ENCODE measurements around the gene AMIGO1.
A peak's percentile ranks its signal among the peaks of the same experiment; 100 is the strongest.

The AMIGO1 gene

GRCh38 chr1:109509176-109510134 is at the start of gene AMIGO1:
Gene AMIGO1 (minus strand): TSS chr1:109509727. CDS start chr1:109508912, 815 bp downstream.
- DNase-seq (ENCODE audit: low read depth), result peak; percentile 59

GRCh38 chr1:109557520-109557919 is 48.0 kb upstream of the AMIGO1 start:
- no peak for DNase-seq (ENCODE audit: low read depth)

GRCh38 chr1:109556563-109556962 is 47.0 kb upstream of the AMIGO1 start:
- DNase-seq (ENCODE audit: low read depth), result no peak

- peak; percentile 94 for DNase-seq (ENCODE audit: low read depth)
These were observed 39.1 kb upstream of the AMIGO1 start, which contains the start of gene GNAI3 for GRCh38 chr1:109548321-109549267. Gene GNAI3 (plus strand): TSS chr1:109548615. CDS start chr1:109548721, 106 bp downstream.

- no peak for DNase-seq (ENCODE audit: low read depth)
These were observed 38.2 kb upstream of the AMIGO1 start for GRCh38 chr1:109547463-109548320.

GRCh38 chr1:109546311-109547109 is 37.0 kb upstream of the AMIGO1 start:
- peak; percentile 81 for DNase-seq (ENCODE audit: low read depth)

GRCh38 chr1:109543988-109544735 is 34.6 kb upstream of the AMIGO1 start:
- DNase-seq (ENCODE audit: low read depth), result no peak

- DNase-seq (ENCODE audit: low read depth), result no peak
These were observed 33.9 kb upstream of the AMIGO1 start for GRCh38 chr1:109543283-109543987.

GRCh38 chr1:109542657-109543056 is 33.1 kb upstream of the AMIGO1 start:
- DNase-seq (ENCODE audit: low read depth), result no peak

GRCh38 chr1:109541102-109541501 is 31.6 kb upstream of the AMIGO1 start:
- no peak for DNase-seq (ENCODE audit: low read depth)

GRCh38 chr1:109539676-109540075 is 30.1 kb upstream of the AMIGO1 start, which contains the start of gene GPR61:
Gene GPR61 (plus strand): TSS chr1:109539872. CDS start chr1:109543023, 3,151 bp downstream.
- no peak for DNase-seq (ENCODE audit: low read depth)

- no peak for DNase-seq (ENCODE audit: low read depth)
These were observed 29.5 kb upstream of the AMIGO1 start for GRCh38 chr1:109538827-109539555.

- no peak for DNase-seq (ENCODE audit: low read depth)
These were observed 28.1 kb upstream of the AMIGO1 start for GRCh38 chr1:109537450-109538178.

- DNase-seq (ENCODE audit: low read depth), result no peak
These were observed 26.5 kb upstream of the AMIGO1 start for GRCh38 chr1:109535971-109536491.

GRCh38 chr1:109535481-109535880 is 26.0 kb upstream of the AMIGO1 start:
- no peak for DNase-seq (ENCODE audit: low read depth)

- DNase-seq (ENCODE audit: low read depth), result no peak
These were observed 24.9 kb upstream of the AMIGO1 start for GRCh38 chr1:109534307-109534858.
